ENCODE measurements around the gene MAP4K2. TPM values are rescaled to one million over a fixed set of nuclear protein-coding genes. Genes with fewer than 3 reads are reported as not detected.

Gene MAP4K2
- total RNA-seq, 1 donor from 2014 or later, result 12.7 TPM

DNA sequence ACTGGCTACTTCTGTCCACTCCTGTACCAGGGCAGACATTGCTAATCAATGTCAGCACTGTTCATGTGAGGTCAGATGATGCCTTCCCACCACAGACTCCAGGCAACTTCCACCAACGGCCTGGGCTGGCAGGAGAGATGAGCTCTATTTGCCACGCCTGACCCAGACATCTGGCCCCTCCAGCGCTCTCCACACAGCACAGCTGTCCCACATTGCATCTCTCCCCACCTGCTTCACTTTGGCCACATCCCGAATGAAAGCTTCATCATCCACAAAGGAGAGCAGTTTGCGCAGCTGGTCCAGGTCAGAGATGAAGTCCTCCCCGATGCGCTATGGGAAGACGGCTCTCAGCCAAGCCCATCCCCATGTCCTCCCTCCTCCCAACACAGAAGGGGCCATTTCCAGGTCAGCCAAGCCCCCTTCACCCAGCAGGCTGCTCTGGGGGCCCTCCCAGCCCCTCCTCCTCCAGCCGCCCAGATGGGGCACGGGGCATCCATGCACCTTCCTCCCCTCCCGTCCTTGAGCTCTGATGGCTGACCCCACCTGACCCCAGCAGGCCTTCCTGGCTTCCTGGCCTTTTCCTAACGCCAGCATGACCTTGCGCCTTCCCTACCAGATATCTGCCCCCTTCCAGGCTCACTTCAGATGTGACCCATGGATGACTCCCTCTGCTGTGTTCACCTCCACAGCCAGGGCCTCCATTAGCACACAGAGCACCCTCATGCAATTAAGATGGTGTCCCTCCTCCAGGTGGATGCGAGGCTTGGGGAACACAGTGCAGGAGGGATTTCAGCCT, 50.6 kb downstream of the MAP4K2 start:
- Mint-ChIP-seq H3K27ac (no peak overlapping the region), H3K9me3 (ENCODE audit: low read depth) (no peaks in the 10 kb centered on the region), H3K36me3 (ENCODE audit: insufficient read depth) (peaks cover 2% of the 10 kb centered on the region), H3K27me3 (peaks cover 11% of the 10 kb centered on the region), H3K4me1 (ENCODE audit: low read depth) (no peaks in the 10 kb centered on the region), H3K4me3 (ENCODE audit: low read depth) (no peak overlapping the region)
- no peak for TF ChIP-seq CTCF (IDR thresholded peaks at IDR 0.05; ENCODE audit: unreplicated experiment)
- no peak for DNase-seq (ENCODE audit: low spot score, unreplicated experiment)

- DNase-seq (ENCODE audit: low spot score, unreplicated experiment), result no peak
- Mint-ChIP-seq H3K4me1 (ENCODE audit: low read depth) (no peaks in the 10 kb centered on the region), H3K9me3 (ENCODE audit: low read depth) (no peaks in the 10 kb centered on the region), H3K27ac (peak overlapping the region; percentile 29), H3K4me3 (ENCODE audit: low read depth) (no peak overlapping the region), H3K27me3 (peaks cover 18% of the 10 kb centered on the region), H3K36me3 (ENCODE audit: insufficient read depth) (peaks cover 2% of the 10 kb centered on the region)
- no peak for TF ChIP-seq CTCF (IDR thresholded peaks at IDR 0.05; ENCODE audit: unreplicated experiment)
These were observed 51.4 kb downstream of the MAP4K2 start for GRCh38 chr11:64751580-64751979.

DNA sequence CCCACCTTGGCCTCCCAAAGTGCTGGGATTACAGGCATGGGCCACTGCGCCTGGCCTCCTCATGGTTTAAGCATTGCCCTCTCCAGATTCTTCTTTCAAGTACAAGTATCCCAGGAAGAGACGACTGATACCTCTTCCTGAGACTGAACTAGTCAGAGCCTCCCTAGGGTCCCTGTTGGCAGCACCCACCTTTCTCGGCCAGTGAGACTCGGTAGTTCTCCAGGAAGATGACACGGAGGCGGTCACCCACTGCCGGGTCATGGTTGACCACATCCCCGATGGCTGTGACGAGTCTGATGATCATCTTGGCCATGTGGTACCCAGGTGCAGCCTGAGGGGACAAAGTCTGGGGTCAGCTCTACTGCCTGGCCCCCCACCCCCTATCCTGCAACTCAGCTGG, 51.9 kb downstream of the MAP4K2 start:
- no peak for DNase-seq (ENCODE audit: low spot score, unreplicated experiment)
- TF ChIP-seq CTCF (IDR thresholded peaks at IDR 0.05; ENCODE audit: unreplicated experiment), result no peak
- Mint-ChIP-seq H3K36me3 (ENCODE audit: insufficient read depth) (peaks cover 2% of the 10 kb centered on the region), H3K4me1 (ENCODE audit: low read depth) (no peaks in the 10 kb centered on the region), H3K27me3 (peaks cover 23% of the 10 kb centered on the region), H3K4me3 (ENCODE audit: low read depth) (no peak overlapping the region), H3K27ac (no peak overlapping the region), H3K9me3 (ENCODE audit: low read depth) (no peaks in the 10 kb centered on the region)

DNA sequence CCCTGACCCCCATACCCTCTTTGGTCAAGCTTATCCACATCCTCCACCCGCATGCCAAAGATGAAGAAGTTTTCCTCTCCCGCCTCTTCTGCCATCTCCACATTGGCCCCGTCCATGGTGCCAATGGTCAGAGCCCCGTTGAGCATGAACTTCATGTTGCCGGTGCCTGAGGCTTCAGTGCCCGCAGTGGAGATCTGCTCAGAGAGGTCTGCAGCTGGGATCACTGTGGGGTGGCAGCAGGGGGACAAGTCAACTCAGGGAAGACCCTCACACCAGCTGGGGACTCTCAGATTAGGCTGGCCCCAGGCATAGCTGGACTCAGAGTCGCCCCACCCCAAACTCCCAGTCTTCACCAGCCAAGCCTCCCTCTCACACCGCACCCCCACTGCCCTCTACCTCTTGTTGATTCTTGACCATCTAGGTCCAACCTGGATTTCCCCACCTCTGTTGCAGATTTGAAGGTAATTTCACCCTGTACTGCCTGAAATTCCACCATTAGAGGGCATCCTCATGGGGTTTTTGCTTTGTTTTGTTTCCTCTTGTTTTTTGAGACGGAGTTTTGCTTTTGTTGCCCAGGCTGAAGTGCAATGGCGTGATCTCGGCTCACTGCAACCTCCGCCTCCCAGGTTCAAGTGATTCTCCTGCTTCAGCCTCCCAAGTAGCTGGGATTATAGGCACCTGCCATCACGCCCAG, 52.5 kb downstream of the MAP4K2 start:
- Mint-ChIP-seq H3K4me3 (ENCODE audit: low read depth) (no peak overlapping the region), H3K36me3 (ENCODE audit: insufficient read depth) (peaks cover 2% of the 10 kb centered on the region), H3K27ac (no peak overlapping the region), H3K27me3 (peaks cover 27% of the 10 kb centered on the region), H3K4me1 (ENCODE audit: low read depth) (no peaks in the 10 kb centered on the region), H3K9me3 (ENCODE audit: low read depth) (no peaks in the 10 kb centered on the region)
- no peak for TF ChIP-seq CTCF (IDR thresholded peaks at IDR 0.05; ENCODE audit: unreplicated experiment)
- no peak for DNase-seq (ENCODE audit: low spot score, unreplicated experiment)

DNA sequence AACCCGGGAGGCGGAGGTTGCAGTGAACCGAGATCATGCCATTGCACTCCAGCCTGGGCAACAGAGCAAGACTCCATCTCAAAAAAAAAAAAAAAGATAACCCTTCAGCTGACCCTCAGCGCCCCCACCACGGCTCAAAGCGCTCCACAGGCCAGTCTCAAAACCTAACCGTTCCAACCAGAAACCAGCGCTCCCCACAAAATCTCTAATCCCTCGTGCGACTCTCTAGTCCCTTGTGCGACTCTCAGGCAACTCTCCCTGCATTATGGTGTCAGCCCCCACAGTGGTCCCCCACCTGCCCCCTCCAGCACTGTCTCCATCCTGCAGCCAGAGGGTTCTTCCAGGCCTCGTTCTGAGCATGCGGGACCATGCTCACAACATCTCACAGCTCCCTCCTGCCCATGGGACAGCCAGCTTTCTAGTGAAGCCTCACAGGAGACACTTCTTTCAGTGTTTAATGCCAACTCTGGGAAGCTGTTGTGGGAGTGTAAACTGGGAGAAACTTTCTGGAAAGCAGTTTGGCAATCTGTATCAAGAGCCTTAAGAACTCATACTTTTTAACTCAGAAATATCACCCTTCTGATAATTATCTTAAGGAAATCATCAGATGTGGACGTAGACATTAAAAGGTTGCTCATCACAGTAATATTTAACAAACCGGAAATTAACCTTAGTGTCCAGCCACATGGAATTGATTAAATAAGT, 54.9 kb downstream of the MAP4K2 start:
- TF ChIP-seq CTCF (IDR thresholded peaks at IDR 0.05; ENCODE audit: unreplicated experiment), result no peak
- no peak overlapping the region for H3K4me3 Mint-ChIP-seq (ENCODE audit: low read depth)
- H3K4me1 Mint-ChIP-seq (ENCODE audit: low read depth), result peaks cover 8% of the 10 kb centered on the region
- H3K27ac Mint-ChIP-seq, result no peak overlapping the region
- peaks cover 40% of the 10 kb centered on the region for H3K27me3 Mint-ChIP-seq
- DNase-seq (ENCODE audit: low spot score, unreplicated experiment), result no peak
- peaks cover 2% of the 10 kb centered on the region for H3K36me3 Mint-ChIP-seq (ENCODE audit: insufficient read depth)
- H3K9me3 Mint-ChIP-seq (ENCODE audit: low read depth), result no peaks in the 10 kb centered on the region

Data from progenitor cell of endocrine pancreas (in vitro differentiated cells).